ENCODE results near the gene ATP2C2.

The ATP2C2 gene

GRCh38 chr16:84421081-84421937, 53.0 kb downstream of the ATP2C2 start:
- DNase-seq = no peak

- no peak for DNase-seq
Measured at GRCh38 chr16:84421938-84422220, 53.5 kb downstream of the ATP2C2 start.

GRCh38 chr16:84423416-84423837, 55.1 kb downstream of the ATP2C2 start:
- no peak for DNase-seq

GRCh38 chr16:84425696-84426095, 57.4 kb downstream of the ATP2C2 start:
- DNase-seq = no peak

- no peak for DNase-seq
Measured at GRCh38 chr16:84426804-84427203, 58.5 kb downstream of the ATP2C2 start.

- DNase-seq = no peak
Measured at GRCh38 chr16:84427553-84427952, 59.2 kb downstream of the ATP2C2 start.

GRCh38 chr16:84430860-84431259, 62.5 kb downstream of the ATP2C2 start:
- no peak for DNase-seq

GRCh38 chr16:84434800-84435199, 66.5 kb downstream of the ATP2C2 start:
- no peak for DNase-seq

- DNase-seq = no peak
Measured at GRCh38 chr16:84436196-84436595, 67.9 kb downstream of the ATP2C2 start.

GRCh38 chr16:84438971-84439696, 70.8 kb downstream of the ATP2C2 start:
- no peak for DNase-seq

GRCh38 chr16:84442416-84443145, 74.2 kb downstream of the ATP2C2 start:
- DNase-seq = no peak

- no peak for DNase-seq
Measured at GRCh38 chr16:84443166-84443802, 74.9 kb downstream of the ATP2C2 start.

GRCh38 chr16:84444476-84444875, 76.1 kb downstream of the ATP2C2 start:
- DNase-seq = no peak

GRCh38 chr16:84446084-84446483, 77.7 kb downstream of the ATP2C2 start:
- DNase-seq = no peak

GRCh38 chr16:84446596-84447392, 78.5 kb downstream of the ATP2C2 start:
- DNase-seq = peak; percentile 24

- DNase-seq = peak; percentile 46
Measured at GRCh38 chr16:84448444-84448843, 80.1 kb downstream of the ATP2C2 start.

GRCh38 chr16:84449156-84450140, 81.1 kb downstream of the ATP2C2 start:
- peak; percentile 55 for DNase-seq

- peak; percentile 31 for DNase-seq
Measured at GRCh38 chr16:84450176-84450865, 82.0 kb downstream of the ATP2C2 start.

- peak; percentile 25 for DNase-seq
Measured at GRCh38 chr16:84451010-84451676, 82.8 kb downstream of the ATP2C2 start.

- peak; percentile 50 for DNase-seq
Measured at GRCh38 chr16:84451781-84452180, 83.4 kb downstream of the ATP2C2 start.

Measured in activated effector memory CD4-positive, alpha-beta T cell treated with anti-CD3 and anti-CD28 coated beads, Interleukin-2, amount 50 U/mL, for 16 hours (primary cell).